ENCODE data around the gene WWTR1.

The WWTR1 gene

DNA sequence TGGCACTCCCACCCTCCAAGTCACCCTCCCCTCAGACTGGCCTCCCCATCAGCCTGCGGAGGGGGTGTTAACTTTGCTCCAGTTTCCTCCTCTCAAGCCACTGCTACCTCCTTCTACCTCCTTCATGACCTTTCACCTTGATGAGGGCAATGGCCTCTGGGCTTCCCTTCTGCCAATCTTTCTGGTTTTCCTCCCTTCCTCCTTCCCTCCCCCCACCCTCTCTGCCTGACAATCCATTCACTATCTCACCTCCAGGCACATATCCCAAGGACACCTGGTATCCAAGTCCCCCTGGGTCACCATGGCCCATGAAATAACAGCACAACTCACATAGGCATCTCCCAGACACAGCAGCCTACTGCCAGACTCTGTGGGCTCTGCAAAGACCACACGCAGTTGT is 80.0 kb downstream of the WWTR1 start:
- TF ChIP-seq, protein P1, sequence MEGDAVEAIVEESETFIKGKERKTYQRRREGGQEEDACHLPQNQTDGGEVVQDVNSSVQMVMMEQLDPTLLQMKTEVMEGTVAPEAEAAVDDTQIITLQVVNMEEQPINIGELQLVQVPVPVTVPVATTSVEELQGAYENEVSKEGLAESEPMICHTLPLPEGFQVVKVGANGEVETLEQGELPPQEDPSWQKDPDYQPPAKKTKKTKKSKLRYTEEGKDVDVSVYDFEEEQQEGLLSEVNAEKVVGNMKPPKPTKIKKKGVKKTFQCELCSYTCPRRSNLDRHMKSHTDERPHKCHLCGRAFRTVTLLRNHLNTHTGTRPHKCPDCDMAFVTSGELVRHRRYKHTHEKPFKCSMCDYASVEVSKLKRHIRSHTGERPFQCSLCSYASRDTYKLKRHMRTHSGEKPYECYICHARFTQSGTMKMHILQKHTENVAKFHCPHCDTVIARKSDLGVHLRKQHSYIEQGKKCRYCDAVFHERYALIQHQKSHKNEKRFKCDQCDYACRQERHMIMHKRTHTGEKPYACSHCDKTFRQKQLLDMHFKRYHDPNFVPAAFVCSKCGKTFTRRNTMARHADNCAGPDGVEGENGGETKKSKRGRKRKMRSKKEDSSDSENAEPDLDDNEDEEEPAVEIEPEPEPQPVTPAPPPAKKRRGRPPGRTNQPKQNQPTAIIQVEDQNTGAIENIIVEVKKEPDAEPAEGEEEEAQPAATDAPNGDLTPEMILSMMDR (IDR thresholded peaks at IDR 0.05; ENCODE audit: borderline replicate concordance, control extremely low read depth, extremely low read depth, insufficient read depth, missing control alignments): no peak
- in situ Hi-C loops (cut with MboI; ENCODE audit: low sequenced_read_pairs, unreplicated experiment): no loop called here
- no peak for DNase-seq (ENCODE audit: low spot score)

DNA sequence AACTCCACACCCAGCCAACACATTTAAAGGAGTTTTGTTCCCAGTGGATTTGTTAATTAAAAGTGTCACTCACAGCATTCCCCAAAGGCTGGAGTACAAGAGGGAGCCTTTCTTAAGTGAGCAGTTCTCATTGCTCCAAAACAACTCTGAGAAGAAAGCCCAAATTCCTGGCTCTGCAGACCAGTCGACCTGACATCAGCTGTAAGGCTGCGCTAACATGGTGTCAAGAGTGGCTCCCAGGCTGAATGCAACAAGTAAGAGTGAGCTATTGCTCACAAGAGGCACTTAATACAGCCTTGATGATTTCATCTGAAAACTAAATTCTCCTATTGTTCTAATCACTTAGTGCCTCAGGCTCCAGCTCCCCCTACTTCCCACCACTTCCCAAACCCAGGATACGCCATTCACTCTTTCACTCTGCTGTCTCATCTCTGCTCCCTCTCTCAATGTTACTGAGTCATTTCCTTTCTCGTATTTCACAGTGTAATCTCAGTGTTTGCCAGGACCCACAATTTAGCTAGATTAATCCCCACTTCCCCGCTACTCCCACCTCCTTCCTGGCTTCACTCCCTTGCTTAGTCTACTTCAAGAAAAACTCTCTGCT is 81.8 kb downstream of the WWTR1 start:
- in situ Hi-C loops (cut with MboI; ENCODE audit: low sequenced_read_pairs, unreplicated experiment): no loop called here
- TF ChIP-seq, protein P1 (IDR thresholded peaks at IDR 0.05; ENCODE audit: borderline replicate concordance, control extremely low read depth, extremely low read depth, insufficient read depth, missing control alignments): no peak
- no peak for DNase-seq (ENCODE audit: low spot score)

DNA sequence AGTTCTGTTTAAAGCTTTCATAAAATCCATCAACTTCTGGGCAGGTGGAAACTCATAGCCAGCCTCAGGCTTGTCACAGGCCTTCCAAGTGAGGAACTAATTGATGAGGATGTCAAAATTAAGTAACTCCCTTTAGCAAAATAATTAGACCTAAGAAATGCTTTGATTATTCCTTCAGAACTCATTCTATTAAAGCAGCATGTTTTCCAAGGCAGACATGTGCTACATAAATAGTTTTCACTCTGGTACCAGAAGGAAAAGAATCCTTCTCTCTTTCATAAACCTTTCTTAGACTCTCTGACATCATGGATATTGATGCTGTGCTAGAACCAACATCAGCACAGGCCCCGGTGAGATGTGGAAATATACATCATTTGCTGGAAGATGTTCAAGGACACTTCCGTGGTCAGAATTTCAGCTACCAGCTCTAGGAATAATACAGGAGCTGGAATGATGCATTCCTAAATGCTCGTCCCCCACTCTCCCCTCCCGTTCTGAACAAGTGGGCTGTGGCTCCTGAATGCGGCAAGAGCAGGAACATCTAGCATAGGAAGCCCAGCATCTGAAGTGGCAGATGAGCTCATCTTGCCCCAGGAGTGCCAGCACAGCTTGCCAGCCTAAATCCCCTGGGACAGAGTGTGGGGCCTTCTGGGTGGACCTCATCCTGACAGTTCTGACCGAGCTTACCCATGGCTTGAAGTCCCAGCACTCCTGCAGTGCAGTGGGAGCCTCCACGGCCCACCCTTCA is 82.4 kb downstream of the WWTR1 start:
- in situ Hi-C loops (cut with MboI; ENCODE audit: low sequenced_read_pairs, unreplicated experiment): no loop called here
- no peak for DNase-seq (ENCODE audit: low spot score)
- TF ChIP-seq, protein P1 (IDR thresholded peaks at IDR 0.05; ENCODE audit: borderline replicate concordance, control extremely low read depth, extremely low read depth, insufficient read depth, missing control alignments): no peak

DNA sequence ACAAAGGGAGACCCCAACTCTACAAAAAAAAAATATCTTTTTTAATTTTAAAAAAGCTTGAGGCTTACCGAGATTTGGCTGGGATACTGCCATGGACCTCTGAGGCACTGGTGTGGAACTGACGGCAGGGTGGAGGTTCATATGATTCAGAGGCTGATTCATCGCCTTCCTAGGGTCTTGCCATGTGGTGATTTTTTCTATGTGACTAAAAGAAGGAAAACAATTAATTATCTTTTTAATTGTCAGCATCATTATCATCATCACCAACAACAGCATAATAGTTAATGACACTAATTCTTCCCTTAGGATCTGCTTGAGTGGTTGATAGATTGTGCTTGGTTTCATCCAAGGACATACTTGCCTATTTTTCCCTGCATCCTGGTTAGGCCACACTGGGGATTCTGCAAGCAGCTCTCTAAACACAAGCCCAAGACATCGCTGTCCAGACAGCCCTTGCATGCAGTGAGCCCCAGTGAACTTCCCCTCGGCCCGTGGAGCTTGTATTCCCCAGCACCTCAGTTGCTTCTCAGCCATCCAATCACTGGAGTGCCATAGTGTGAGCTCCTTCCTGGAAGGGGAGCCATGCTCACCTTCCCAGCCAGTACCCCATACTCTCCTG is 84.9 kb downstream of the WWTR1 start:
- DNase-seq (ENCODE audit: low spot score): no peak
- in situ Hi-C loops (cut with MboI; ENCODE audit: low sequenced_read_pairs, unreplicated experiment): no loop called here
- TF ChIP-seq, protein P1 (IDR thresholded peaks at IDR 0.05; ENCODE audit: borderline replicate concordance, control extremely low read depth, extremely low read depth, insufficient read depth, missing control alignments): no peak

DNA sequence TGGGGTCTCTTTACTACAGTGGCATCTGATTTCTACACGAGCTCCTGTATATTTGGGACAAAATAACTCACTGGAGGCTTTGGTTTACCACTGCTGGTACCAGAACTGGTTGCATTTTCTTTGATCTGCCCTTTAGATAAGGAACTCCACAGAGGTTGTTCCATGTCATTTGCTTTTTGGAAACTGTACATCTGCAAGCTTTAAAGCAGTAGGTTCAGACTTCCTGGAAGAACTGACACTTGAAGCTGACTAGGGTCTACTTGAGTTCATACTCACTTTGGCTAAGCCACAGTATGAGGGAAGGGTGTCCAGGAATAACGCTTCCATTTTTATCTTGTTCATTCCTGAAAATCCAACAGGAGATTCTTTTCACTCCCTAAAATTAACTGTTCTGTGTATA is 86.4 kb downstream of the WWTR1 start:
- no peak for DNase-seq (ENCODE audit: low spot score)
- in situ Hi-C loops (cut with MboI; ENCODE audit: low sequenced_read_pairs, unreplicated experiment): no loop called here
- TF ChIP-seq, protein P1 (IDR thresholded peaks at IDR 0.05; ENCODE audit: borderline replicate concordance, control extremely low read depth, extremely low read depth, insufficient read depth, missing control alignments): no peak

DNA sequence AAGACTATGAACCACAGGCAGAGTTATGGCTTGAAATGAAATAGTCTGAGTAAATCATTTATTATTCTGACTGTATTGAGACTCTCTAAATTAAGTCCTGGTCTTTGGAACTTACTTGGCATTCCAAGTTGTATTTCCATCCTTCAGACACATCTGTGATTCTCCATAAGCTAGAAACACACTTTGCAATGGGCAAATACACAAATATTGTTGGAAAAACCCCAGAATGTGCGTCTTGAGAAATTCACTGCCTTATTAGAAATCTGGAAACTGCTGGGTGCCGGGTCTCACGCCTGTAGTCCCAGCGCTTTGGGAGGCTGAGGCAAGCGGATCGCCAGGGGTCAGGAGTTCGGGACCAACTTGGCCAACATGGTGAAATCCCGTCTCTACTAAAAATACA is 87.8 kb downstream of the WWTR1 start:
- no peak for DNase-seq (ENCODE audit: low spot score)
- TF ChIP-seq, protein P1 (IDR thresholded peaks at IDR 0.05; ENCODE audit: borderline replicate concordance, control extremely low read depth, extremely low read depth, insufficient read depth, missing control alignments): no peak
- in situ Hi-C loops (cut with MboI; ENCODE audit: low sequenced_read_pairs, unreplicated experiment): no loop called here

Measured in GM13976 (cell line).